Gastrocnemius medialis (tissue), 4 donors: ENCODE measurements around the gene EIF2S1.

ENCODE experiments used
- POLR2A ChIP-seq, 2 donors: fragments of 450-650 bp; IDR thresholded peaks; one replicate each; pipeline ENCODE4 v1.6.1; 2017; ENCODE audit warnings: antibody characterized with exemption in 2 of 2, mild to moderate bottlenecking in 2 of 2, moderate library complexity in 2 of 2
- TF ChIP-seq, protein P1 (sequence below), 5 experiments: fragments of 450-650 bp in 3 of 5; fragments of 200-600 bp in 2 of 5; sonication (generic) in 2 of 5; IDR thresholded peaks in 4 of 5; conservative IDR thresholded peaks in 1 of 5; 1 replicate in 4 of 5; 2 replicates in 1 of 5; pipeline ENCODE4 v1.5.1; 2016 to 2019; ENCODE audit warnings: antibody characterized with exemption in 5 of 5, mild to moderate bottlenecking in 3 of 5, moderate library complexity in 3 of 5

DNA sequence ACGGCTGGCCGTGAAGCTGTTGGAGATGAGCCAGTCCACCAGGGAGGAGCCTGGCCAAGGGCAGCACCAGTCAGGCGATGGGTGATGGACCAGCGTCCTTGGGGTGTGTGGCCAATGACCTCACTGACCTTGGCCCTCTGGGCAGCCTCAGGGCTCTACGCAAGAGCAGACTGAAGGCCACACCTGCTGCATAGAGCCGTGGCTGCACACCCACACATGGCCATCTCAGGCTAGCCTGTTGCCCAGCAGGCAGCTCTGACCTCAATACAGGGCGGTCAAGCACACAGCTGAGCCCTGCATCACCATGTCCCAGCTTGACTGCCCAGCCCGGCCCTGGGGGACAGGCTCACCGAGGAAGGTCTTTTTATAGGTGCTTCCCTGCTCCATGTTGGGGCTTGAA lies 32.7 kb downstream of the EIF2S1 start:
- TF ChIP-seq, protein P1, sequence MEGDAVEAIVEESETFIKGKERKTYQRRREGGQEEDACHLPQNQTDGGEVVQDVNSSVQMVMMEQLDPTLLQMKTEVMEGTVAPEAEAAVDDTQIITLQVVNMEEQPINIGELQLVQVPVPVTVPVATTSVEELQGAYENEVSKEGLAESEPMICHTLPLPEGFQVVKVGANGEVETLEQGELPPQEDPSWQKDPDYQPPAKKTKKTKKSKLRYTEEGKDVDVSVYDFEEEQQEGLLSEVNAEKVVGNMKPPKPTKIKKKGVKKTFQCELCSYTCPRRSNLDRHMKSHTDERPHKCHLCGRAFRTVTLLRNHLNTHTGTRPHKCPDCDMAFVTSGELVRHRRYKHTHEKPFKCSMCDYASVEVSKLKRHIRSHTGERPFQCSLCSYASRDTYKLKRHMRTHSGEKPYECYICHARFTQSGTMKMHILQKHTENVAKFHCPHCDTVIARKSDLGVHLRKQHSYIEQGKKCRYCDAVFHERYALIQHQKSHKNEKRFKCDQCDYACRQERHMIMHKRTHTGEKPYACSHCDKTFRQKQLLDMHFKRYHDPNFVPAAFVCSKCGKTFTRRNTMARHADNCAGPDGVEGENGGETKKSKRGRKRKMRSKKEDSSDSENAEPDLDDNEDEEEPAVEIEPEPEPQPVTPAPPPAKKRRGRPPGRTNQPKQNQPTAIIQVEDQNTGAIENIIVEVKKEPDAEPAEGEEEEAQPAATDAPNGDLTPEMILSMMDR (IDR thresholded peaks at IDR 0.05 in 4 of 5, conservative IDR thresholded peaks at IDR 0.05 in 1 of 5): no peak
- no peak for TF ChIP-seq POLR2A (IDR thresholded peaks at IDR 0.05)
